GM18498 (cell line): Measurements from ENCODE around the gene NSD1.

Experiments
- ATAC-seq: cut with Tn5 transposase; IDR thresholded peaks from one replicate; pipeline ENCODE4 v1.9.1; 2021; ENCODE audit warnings: mild to moderate bottlenecking, moderate library complexity; ENCODE audit not compliant: unreplicated experiment

NSD1 gene

GRCh38 chr5:177133096-177133852 lies at the start of gene NSD1:
Gene NSD1 (plus strand): TSS chr5:177133773. CDS start chr5:177135104, 1,331 bp downstream.
- ATAC-seq, result peak; percentile 68

- ATAC-seq, result no peak
Observed at GRCh38 chr5:177084175-177084574, 49.4 kb upstream of the NSD1 start.

- ATAC-seq, result no peak
Observed at GRCh38 chr5:177085985-177086653, 47.5 kb upstream of the NSD1 start.

DNA sequence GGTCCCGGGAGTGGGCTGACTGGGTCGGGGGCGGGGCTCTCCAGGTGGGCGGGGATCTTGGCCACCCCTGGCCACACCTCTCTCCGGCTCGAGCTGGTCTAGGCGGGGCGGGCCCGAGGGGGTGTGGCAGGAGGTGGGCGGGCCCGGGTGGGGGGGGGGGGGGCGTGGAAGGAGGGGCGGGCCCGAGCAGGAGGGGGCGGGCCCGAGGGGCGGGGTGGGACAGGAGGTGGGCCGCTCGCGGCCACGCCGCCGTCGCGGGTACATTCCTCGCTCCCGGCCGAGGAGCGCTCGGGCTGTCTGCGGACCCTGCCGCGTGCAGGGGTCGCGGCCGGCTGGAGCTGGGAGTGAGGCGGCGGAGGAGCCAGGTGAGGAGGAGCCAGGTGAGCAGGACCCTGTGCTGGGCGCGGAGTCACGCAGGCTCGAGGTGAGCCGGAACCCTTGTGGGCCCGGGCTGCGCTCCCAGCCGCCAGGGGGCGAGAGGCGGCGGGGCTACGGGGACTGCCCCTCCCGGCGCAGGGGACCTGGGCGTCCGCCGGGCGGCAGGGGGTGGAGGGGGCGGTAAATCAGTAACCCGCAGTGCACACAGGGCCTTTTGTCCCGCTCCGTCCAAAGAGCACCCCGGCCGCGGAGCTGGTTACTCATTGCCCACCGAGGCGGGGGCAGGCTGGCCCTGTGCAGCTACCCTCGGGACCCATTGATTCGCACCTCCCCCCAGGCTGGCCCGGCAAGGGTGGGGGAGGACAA lies 46.7 kb upstream of the NSD1 start, which contains the start of gene FGFR4:
TSS of gene FGFR4 (plus strand) at position 262 of the 744 bp plus-strand sequence. CDS start 2,688 bp downstream, outside the sequence.
- ATAC-seq, result peak; percentile 63

DNA sequence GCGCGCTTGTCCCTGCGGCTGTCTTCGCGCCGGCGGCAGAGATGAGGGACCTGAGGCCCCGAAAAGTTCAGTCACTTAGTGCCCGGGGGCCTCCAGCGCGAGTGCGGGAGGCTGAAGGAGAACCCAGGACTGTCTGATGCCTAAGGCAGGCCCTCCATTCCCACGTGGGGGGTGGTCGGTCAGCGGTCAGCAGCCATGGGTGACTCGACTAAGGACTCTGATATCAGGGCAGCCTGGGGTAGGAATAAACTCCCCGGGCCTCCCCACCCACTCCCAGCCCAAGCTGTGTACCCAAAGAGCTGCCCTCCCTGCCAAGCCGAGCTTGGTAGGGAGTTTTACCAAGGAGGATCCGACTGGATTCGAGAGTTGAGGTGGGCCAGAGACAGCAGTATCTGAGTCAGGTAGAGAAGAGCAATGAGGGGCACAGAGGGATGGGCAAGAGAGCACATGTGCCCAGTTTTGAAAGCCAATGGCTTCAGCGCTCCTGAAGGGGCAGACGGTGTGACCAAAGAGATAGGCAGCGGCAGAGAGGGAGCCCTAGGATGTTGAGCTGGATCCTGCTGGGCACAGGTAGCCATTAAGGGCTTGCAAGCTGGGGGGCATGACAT lies 46.1 kb upstream of the NSD1 start:
- ATAC-seq, result no peak

GRCh38 chr5:177089127-177089526 lies 44.4 kb upstream of the NSD1 start:
- ATAC-seq, result no peak

DNA sequence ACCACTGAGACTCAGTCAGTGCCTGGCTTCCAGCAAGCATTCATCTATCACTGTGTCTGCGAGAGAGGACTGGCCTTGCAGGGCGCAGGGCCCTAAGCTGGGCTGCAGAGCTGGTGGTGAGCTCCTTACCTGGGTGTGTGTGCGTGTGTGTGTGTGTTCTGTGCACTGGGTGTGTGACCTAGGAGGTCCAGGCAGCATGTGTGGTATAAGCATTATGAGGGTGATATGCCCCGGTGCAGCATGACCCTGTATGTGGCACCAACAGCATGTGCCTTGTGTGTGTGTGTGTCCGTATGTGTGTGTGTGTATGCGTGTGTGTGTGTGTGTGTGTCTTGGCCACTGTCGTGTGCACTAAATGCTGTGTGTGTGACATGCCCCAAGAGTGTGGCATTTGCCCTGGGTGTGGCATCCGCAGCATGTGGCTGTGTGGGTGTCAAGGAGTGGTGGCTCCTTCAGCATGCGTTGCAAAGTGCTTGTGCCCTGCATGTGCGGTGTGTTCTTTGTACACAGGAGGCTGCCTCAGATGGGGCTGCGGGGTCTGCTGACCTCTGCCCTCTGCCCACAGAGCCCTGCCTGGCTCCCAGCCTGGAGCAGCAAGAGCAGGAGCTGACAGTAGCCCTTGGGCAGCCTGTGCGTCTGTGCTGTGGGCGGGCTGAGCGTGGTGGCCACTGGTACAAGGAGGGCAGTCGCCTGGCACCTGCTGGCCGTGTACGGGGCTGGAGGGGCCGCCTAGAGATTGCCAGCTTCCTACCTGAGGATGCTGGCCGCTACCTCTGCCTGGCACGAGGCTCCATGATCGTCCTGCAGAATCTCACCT lies 43.5 kb upstream of the NSD1 start:
- no peak for ATAC-seq

DNA sequence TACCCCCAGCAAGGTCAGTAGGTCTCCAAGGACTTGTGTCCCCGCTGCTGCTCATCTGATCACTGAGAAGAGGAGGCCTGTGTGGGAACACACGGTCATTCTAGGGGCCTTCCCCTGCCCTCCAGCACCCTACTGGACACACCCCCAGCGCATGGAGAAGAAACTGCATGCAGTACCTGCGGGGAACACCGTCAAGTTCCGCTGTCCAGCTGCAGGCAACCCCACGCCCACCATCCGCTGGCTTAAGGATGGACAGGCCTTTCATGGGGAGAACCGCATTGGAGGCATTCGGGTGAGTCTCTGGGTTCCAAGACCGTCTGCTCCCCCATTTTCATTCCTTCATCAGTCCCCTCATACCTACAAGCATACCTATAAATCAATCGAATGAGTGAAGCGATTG lies 42.8 kb upstream of the NSD1 start:
- ATAC-seq, result no peak

- no peak for ATAC-seq
Observed at GRCh38 chr5:177091232-177091631, 42.3 kb upstream of the NSD1 start.

DNA sequence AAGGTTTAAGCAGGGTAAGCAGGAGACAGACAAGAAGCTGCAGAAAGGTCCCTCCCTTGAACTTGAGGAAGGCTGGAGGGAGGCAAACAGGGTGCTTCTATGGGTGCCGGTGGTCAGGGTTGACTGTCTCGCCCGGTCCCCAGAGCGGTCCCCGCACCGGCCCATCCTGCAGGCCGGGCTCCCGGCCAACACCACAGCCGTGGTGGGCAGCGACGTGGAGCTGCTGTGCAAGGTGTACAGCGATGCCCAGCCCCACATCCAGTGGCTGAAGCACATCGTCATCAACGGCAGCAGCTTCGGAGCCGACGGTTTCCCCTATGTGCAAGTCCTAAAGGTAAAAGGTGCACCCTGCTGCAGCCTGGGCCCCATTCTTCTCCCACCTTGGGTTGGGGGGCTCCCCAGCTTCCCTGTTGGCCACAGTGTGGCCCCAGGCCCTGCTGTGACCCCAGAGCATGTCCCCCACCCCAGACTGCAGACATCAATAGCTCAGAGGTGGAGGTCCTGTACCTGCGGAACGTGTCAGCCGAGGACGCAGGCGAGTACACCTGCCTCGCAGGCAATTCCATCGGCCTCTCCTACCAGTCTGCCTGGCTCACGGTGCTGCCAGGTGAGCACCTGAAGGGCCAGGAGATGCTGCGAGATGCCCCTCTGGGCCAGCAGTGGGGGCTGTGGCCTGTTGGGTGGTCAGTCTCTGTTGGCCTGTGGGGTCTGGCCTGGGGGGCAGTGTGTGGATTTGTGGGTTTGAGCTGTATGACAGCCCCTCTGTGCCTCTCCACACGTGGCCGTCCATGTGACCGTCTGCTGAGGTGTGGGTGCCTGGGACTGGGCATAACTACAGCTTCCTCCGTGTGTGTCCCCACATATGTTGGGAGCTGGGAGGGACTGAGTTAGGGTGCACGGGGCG lies 41.1 kb upstream of the NSD1 start:
- no peak for ATAC-seq

DNA sequence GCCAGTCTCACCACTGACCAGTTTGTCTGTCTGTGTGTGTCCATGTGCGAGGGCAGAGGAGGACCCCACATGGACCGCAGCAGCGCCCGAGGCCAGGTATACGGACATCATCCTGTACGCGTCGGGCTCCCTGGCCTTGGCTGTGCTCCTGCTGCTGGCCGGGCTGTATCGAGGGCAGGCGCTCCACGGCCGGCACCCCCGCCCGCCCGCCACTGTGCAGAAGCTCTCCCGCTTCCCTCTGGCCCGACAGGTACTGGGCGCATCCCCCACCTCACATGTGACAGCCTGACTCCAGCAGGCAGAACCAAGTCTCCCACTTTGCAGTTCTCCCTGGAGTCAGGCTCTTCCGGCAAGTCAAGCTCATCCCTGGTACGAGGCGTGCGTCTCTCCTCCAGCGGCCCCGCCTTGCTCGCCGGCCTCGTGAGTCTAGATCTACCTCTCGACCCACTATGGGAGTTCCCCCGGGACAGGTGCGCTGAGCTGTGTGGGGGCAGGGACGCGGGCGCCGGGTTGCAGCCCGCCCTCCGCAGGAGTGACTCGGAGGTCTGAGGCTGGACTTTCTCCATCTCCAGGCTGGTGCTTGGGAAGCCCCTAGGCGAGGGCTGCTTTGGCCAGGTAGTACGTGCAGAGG lies 40.4 kb upstream of the NSD1 start:
- no peak for ATAC-seq

DNA sequence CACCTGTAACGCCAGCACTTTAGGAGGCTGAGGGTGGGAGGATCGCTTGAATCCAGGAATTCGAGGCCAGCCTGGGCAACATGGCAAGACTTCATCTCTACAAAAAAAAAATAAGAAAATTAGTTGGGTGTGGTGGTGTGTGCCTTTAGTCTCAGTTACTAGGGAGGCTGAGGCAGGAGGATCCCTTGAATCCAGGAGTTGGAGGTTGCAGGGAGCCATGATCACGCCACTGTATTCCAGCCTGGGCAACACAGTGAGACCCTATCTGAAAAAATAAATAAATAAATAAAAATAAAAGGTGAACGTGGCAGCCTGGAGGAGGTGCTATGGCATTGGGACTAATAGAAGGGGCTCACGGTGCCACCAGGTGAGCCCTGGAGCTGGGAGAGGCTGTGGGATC lies 39.8 kb upstream of the NSD1 start:
- ATAC-seq, result no peak

- ATAC-seq, result no peak
Observed at GRCh38 chr5:177094224-177095087, 39.1 kb upstream of the NSD1 start.

DNA sequence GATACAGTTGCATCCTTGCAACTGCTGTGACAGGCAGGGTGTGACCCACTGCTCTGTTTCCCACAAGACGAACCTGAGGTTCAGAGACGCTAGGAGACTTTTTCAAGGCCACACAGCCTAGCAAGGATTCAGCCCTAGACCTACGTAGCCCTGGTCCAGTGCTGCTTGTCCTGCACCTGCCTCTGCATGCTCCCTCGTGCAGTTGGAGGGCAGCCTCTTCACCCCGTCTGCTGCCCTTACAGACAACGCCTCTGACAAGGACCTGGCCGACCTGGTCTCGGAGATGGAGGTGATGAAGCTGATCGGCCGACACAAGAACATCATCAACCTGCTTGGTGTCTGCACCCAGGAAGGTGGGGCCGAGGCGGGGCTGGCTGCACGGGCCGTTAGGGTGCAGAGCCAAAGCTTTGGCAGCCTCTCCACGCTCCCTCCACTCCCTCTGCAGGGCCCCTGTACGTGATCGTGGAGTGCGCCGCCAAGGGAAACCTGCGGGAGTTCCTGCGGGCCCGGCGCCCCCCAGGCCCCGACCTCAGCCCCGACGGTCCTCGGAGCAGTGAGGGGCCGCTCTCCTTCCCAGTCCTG lies 38.4 kb upstream of the NSD1 start:
- ATAC-seq, result no peak

DNA sequence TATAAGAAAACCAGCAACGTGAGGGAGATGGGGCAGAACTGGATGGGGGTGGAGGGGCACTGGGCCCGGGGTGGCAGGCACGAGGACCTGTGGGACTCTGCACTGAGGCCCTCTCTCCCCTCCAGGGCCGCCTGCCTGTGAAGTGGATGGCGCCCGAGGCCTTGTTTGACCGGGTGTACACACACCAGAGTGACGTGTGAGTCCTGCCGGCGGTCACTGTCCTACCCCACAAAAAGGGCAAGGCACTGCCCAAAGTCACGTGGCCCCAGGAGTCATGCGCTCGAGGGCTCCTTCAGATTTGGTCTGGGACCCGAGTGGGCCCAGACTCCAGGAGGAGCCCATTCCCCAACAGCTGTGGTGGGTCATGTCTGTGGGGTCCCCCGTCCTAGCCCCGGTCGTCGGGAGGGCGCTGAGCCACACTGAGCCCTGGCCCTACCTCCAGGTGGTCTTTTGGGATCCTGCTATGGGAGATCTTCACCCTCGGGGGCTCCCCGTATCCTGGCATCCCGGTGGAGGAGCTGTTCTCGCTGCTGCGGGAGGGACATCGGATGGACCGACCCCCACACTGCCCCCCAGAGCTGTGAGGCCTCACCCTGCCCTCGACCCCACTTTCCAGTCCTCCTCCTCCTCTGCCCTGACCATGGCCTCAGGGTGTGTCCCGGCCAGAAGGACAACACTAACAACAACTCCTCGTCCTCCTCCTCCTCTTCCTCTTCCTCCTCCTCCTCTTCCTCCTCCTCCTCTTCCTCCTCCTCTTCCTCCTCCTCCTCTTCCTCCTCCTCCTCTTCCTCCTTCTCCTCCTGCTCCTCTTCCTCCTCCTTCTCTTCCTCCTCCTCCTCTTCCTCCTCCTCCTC lies 37.2 kb upstream of the NSD1 start:
- no peak for ATAC-seq
